Posterior cingulate gyrus (tissue), 11 donors: ENCODE results near the gene CADM1.
A peak's percentile ranks its signal among the peaks of the same experiment; 100 is the strongest.

Source experiments
- DNase-seq, 10 donors: peaks; one replicate each; pipeline versions ENCODE4 v3.0.0 to v3.0.0-alpha.2; 2020 to 2021; ENCODE audit warnings: mixed read lengths in 3 of 10
- intact Hi-C: fragments of 100-400 bp; cut with DNase I; formaldehyde crosslinking; loops from one replicate; pipeline ENCODE4 v1.15.1; 2023

Gene CADM1

DNA sequence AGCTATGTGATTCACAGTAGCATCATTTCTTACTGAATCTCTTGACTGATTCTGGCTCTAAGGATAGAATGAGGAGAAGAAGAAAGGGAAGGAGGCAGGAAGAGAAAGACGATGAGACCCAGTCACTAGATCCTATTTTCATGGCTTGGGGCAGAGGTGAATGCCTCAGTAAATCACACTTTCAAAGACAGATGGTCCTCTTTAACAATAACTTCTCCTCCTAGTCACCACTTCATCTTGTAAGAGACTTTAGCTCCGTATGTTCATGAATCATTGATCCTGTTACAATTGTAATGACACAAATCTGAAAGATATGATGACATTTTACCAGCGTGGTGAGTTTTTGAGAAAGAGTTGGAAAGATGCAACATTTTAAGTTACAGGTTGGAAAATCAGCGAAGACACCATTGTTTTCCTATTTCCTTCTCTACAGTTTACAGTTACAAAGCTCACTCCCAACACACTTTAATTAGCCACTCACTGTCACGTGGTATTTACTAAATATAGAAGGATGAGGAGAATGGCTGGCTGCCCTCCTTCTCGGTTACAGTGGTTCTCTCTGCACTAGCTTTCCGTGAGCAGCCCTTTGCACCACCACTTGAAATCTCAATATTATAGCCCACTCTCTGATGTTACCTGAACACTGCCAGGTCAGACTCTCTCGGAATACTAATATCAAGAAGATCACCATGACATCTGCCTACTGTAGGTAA is 205.8 kb downstream of the CADM1 start:
- no peak for DNase-seq
- intact Hi-C loops: no loop called here

DNA sequence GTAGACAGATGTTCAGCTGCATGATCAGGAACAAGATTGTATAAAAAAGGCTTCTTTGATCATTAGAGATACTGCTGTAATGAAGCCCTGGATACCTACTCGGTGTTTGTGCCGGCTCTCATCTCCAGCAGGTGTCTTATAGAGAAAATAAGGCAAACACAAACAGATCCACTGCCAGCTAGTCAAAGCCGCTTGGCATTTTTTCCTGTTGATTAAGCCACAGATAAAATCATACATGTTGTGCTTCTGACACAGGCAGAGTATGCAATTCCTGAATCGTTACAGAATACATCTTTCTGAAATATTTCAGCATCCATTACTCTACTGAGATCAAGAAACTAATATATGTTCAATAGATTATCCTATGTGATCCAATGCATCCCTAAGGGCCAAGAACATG is 206.9 kb downstream of the CADM1 start:
- intact Hi-C loops: no loop called here

DNA sequence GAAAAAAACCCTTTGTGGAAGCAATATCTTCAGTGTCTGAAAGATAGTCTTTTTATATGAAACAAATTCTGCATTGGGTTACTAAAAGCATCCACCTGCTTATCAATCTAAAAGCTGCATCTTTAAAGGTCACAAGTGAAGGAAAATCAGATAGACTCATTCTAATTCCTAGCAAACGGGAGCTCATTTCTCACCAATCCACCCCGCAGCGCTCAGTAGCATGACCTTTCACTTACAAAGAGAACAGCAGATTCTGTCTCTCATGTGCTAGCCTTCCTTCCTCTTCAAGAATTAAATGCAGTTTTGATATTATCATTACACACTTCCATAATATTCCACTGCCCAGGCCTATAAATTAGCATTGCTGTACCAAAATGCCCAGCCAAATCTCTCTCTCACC is 212.9 kb downstream of the CADM1 start:
- intact Hi-C loops: no loop called here
- no peak for DNase-seq

More for the DNA sequence above, 206.9 kb downstream of the CADM1 start:
- no peak for DNase-seq

DNA sequence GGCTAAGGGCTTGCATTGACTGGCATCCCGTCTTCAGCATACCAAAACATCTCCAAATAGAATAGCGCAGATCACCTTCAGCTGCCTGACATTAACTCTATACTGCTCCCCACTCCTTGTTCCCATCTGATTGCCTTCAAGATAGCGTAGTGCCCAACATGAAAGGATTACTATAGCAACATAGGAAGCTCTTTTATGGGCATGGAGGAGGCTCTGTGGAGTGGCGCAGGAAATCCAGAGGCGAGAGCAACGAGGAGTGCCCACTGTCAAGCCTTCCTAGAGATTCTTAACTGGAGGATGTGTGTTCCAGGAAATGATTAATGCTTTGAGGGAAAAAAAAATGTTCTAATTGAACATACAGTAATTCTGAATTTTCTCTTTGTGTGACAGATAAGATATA is 213.3 kb downstream of the CADM1 start:
- no peak for DNase-seq
- intact Hi-C loops: no loop called here

DNA sequence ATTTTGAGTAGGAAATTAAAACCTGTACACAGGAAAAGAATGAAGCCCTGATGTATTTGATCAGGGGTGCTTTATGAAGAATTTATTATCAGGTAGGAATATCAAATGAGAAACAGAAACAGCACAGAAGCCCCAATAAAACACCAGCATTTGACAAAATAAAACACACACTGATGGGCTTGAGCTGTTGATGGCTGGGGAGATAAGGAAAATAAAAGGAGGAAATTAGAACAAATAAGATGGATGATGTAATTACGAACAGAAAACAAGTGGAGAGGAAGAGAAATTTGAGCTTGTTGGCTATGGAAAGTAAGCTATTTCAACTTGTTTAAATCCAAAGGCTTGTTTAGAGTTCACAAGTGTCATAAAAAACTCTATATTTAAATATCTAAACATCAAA is 213.7 kb downstream of the CADM1 start:
- intact Hi-C loops: no loop called here
- no peak for DNase-seq

DNA sequence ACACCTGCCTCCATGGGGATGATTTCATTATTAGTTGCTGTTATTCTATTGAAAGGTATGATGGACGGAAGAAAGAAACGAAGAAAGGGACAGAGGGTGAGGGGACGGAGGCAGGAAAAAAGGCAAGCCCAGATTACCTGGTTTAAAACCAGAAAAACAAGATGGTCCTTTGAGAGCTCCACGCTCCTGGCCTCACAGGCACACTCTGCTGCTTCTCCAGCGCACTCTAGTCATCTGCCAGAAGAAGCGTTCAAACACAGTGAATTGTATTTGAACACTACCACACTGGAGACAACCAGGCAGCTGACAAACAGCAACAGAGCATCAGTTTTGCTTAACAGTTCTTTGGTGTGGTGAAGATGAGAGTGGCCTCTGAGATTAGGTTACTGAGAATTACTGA is 216.9 kb downstream of the CADM1 start:
- DNase-seq: no peak
- intact Hi-C loops: no loop called here

DNA sequence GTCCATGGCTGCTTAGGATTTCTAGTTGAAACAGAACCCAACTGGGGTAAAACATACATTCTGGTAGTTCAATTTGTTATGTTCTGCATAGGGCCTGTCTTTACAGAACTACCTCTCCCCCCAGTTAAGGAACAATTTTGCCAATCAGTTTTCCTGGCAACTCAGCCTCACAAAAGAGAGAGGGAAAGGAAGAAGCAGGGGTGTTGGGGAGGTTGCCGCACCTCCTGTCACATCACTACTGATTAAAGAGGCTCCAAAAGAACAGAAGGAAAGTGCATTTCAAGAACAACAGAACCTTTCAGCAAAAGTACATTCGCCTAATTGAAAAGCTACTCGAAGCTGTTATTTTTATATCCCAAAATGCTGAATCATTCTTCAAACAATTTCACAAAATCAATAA is 217.6 kb downstream of the CADM1 start:
- no peak for DNase-seq
- intact Hi-C loops: no loop called here

DNA sequence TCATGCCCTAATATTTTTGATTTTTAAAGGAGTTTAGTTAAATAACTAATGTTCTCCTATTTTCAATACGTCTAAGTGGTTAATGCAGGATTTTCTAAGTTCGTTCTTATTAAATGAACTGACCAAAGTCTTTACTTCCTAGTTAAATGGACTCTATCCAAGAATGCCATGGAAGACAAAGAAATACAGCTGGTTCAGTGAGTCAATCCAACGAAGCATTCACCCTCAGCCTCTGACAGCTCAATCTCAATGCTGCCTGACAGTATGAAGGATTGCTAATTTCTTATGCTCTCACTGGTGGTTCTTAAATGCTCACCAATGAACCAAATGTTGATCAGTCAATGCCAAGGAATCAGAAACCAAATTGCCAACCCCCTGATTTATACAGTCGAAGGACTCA is 219.4 kb downstream of the CADM1 start:
- DNase-seq: no peak
- intact Hi-C loops: no loop called here

DNA sequence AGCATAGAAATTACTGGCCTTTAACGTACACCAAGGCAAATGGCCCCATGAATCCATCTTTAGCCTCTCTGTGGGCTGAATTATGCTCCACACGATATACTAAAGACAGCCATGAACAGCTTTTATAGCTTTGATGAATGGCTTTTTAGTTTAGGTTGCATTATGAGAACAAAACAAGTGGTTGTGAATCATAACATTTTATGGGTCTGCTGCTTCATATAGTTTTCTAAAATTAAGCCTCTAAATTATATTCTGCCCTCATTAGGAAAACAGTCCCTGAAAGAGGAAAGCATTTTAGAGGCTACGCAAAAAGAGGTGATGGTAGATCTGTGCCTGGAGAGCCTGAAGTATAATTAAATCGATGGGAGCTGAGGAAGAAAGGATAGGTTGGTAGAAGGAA is 221.3 kb downstream of the CADM1 start:
- no peak for DNase-seq
- intact Hi-C loops: no loop called here

DNA sequence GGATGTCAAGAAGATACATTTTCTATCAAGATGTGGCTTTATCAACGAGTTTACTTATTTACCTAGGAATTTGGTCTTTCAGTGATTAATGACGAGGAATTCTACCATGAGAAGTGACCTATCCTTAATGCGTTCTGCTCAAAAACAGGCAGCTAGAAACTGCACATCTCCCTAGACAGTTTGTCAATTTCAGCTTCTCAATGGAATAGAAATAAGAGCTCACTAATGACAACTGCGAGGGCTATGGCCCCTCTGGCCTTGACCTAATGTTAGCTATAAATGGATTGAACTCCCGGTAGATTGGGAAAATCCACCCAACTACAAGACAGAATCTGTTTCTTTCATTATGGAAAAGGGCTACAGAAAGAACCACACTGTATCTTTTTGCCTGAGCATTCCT is 223.4 kb downstream of the CADM1 start:
- intact Hi-C loops: no loop called here
- no peak for DNase-seq

DNA sequence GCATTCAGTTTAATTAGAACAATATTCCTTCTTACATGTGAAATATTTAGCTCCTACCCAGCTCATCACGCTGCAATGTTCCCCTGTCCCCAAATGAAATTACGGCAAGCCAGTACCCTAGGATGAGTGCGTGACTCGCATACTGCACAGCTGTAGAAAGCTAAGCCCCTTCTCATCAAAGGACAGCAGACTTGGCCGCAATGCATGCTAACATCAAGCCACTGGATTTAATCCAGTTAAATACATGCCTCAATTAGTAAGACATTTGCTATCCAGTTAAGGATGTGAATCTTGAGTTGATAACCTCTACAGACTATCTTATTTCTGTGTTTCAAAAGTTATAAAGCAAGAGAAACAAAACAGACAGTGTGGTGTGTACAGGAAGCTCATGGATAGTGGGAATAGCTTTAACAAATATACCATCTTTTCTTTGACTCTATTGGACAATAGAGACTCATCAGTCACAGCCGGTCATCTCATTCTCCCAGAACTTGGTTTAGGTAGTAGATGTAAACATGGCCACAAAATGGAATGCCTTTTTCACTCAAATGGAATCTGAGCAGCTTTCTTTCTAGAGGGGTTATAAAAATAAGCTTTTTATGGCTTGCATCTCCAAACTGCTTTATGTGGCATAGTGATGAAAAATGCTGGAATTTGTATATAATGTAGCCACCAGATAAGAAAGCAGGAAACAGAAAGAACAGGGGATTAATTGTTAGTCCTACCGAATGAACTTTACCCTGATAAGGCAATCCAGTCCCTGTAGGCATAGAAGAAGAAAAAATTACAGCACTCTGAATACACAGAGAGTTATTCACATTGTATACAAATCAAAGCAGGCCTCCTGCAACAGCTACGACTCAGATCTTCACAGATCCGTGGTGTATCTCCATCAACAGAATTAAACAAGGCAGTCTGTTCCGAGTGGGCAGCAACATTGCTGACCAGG is 224.1 kb downstream of the CADM1 start:
- no peak for DNase-seq
- intact Hi-C loops: no loop called here

DNA sequence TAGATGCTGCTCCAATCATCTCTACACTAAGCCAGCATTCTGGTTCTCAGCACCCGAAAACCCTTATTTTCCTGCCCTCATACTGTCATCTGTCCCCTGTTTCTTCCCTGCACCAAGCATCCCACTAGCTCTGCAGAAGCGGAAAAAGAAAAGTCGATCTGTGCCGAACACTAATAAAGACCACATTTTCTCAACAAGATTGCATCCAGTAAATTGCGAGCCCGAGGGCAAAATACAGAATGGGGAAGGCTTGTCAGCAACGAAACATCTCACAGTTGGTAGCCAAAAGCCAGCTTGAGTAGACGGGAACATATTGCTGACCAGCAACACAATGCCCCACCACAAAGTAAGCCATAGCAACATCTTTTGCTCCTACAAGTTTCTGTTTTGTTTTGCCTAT is 227.4 kb downstream of the CADM1 start:
- intact Hi-C loops: no loop called here
- DNase-seq: no peak

DNA sequence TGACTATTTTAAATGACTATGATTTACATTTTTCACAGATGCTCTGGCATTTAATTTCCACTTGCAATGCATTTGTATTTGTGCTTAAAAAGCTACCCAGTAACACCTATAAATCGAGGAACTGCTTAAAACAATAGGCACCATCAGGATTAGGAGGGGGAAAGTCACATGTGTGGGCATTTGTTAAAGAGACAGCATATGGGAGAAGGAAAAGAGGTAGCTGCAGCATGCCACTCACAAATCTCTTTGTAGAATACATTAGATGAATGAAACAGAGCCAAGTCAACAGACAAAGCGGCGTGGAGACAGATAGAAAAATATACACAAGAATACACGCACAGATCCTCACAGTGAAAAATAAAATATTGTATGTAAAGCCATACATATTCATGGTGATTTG is 228.0 kb downstream of the CADM1 start:
- intact Hi-C loops: no loop called here
- no peak for DNase-seq

DNA sequence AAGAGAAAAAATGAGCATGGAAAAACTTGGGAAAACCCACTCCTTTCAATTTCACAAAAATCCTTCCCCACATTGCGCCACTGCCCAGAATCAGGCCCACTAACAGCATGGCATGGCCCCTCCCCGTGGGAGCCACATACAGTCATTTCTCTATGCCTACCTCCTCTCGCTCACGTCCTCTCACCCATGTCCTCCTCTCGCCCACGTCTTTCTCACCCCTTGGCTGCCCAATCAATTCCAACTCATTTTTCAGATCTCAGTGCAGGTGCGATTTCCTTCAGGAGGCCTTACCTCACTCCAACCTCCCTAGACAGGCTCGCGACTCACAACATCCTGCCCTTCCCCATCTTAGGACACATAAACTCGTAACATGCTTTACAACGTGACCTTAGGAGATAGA is 229.2 kb downstream of the CADM1 start:
- intact Hi-C loops: no loop called here

DNA sequence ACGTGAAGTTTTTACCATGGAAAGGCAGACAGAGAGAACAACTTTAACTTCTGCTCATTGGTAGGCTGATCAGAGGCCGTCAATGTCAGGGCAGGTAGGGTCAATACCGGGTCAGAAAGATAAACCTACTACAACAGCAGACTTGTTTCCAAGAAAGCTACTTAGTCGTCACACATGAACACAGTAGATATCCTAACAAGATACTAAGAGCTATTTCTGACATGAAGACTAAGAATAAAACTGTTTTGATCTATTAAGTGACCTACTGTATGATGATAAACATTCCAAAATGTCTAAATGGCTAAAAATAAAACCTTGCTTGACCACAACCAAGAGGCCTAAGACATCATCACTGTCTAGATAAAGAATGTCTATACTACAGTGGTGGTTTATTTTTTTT is 231.3 kb downstream of the CADM1 start:
- no peak for DNase-seq
- intact Hi-C loops: no loop called here

More for the DNA sequence above, 229.2 kb downstream of the CADM1 start:
- no peak for DNase-seq

DNA sequence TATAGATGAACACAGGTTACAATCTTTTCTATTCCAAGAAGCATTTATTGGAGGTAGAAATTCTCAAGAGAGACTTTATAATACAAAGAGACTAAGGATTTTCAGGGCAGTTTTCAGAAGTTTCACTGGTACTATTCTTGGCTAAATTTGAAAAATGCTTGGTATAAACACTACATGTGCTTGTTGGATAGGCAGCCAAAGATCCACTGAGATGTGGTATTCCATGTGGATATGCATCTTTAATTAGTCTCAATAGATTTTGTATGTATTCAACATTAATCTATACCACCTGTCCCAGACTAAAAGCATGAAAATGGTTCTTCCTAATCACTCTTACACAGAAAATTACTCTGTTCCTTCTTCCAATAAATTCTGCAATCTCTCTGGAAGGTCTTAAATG is 232.6 kb downstream of the CADM1 start:
- no peak for DNase-seq
- intact Hi-C loops: no loop called here

DNA sequence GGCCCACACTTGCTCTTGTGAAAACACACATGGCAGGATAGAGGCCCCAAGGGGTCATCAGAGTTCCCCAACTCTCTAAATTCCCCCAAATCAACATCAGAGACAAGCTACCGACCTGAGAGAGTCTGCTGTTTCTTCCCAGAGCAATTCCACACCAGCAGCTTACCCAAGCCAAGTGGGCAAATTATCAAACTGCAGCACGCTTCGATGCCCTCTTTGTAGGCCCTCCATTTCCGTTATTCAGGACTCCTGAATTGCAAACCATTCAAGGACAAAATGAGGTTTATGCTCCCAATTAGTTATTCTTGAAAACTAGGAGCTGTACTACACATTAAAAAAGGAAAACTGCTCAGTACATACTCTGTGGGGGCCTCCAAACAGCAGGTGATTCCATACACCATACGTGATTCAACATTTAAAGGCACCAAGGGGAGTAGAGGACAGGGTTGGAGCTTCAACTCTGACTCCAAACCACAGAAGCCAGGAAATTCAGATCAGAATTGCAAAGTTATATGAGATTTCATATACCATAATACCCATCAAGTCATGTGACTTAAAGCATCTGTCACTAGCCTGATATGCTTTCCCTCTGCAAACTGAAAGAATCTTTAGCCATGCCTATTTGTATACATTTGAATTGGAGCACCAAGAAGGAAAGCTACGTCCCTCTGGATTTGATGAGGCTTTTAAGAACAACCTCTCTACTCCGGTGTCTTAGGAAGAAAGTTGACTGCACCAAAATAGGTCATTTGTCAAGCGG is 234.8 kb downstream of the CADM1 start:
- intact Hi-C loops: no loop called here
- DNase-seq: peak in 1 of 10 donors; percentile 67

DNA sequence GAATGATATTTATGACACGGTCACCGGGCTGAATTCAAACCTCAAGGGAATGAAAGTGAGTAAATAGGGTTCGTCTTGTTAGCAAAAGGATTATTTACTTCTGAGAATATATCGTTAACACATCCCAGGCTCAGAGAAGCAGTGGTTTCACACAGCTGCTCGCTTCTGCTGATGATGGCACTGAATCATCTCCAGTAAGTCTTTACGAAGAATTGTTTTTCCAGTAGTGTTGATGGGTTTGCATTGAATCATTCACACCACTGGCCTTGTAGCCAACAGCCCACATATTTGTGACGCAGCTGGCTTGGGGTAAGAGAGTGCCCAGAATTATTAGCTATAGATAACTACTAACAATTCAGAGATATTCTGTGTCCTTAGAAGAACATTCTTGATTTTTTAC is 236.3 kb downstream of the CADM1 start:
- intact Hi-C loops: no loop called here
- DNase-seq: no peak

DNA sequence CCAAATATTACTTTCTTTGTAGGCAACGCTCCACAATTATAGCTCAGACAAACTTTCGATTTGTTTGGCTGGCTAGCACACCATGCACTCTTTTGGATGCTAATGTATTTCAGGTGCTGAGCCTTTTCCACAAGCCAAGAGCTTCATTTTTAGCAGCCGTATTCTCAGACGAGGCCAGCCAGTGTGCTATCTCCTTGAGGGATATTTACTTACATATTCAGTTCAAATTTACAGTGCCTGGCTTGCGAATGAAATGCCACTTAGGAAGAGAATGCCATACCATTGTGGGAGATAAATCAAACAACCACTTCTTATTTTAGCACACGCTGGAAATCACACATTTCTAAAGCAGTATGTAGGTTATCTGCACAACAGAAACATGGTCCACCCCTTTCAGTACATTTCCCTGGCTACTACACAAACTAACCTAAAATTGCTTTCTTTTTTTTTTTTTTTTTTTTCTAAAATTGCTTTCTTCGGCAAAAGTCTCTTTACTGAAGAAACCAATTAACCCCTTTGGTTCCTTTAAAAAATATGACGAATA is 236.9 kb downstream of the CADM1 start:
- DNase-seq: no peak
- intact Hi-C loops: no loop called here

DNA sequence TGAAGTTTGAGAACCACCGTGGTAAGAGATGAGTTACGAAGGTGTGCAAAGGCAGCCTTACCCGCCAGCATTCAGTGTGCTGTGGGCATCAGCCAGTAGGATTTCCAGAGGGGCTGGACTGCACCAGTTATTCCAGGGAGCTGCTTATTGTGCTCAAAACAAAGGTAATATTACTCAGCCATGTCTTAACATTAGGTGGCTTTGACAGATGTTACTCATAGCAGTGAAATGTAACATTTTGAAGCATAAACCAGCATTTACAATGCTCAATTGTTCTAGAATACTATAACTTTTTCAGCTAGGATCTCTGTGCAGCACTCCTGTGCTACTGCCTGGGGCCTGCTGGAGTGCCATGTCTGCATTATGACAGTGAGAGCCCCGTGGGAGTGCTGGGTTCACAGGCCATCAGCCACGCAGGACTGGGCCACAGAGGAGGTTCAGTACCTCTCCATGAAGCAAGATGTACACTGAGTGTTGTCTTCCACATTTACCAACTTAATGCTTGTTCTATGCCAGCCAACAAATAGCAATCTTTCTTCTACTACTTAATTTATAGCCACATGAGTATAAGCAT is 238.1 kb downstream of the CADM1 start:
- no peak for DNase-seq
- intact Hi-C loops: no loop called here
